Measurements from ENCODE around the gene TNIP2.
"Not testable (repeated sequence)": the region's sequence is repeated elsewhere in the genome, so short reads cannot be mapped to it uniquely, and the experiment has no call there.

DNA sequence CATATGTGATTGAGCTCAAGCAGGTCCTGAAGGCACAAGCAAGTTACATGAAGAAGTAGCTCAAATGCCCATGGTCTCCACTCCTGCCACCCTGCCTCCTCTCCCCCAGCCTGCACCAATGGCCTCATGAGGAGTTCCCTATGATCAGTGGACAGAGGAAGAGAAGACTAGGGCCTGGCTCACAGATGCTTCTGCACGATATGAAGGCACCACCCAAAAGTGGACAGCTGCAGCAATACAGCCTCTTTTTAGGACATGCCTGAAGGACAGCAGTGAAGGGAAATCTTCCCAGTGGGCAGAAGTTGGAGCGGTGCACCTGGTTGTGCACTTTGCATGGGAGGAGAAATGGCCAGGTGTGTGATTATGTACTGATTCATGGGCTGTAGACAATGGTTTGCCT lies 17.8 kb downstream of the TNIP2 start:
- TF ChIP-seq, protein P1, sequence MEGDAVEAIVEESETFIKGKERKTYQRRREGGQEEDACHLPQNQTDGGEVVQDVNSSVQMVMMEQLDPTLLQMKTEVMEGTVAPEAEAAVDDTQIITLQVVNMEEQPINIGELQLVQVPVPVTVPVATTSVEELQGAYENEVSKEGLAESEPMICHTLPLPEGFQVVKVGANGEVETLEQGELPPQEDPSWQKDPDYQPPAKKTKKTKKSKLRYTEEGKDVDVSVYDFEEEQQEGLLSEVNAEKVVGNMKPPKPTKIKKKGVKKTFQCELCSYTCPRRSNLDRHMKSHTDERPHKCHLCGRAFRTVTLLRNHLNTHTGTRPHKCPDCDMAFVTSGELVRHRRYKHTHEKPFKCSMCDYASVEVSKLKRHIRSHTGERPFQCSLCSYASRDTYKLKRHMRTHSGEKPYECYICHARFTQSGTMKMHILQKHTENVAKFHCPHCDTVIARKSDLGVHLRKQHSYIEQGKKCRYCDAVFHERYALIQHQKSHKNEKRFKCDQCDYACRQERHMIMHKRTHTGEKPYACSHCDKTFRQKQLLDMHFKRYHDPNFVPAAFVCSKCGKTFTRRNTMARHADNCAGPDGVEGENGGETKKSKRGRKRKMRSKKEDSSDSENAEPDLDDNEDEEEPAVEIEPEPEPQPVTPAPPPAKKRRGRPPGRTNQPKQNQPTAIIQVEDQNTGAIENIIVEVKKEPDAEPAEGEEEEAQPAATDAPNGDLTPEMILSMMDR (IDR thresholded peaks at IDR 0.05; ENCODE audit: extremely low read depth in 1 of 2, insufficient read depth in 1 of 2, low read depth in 1 of 2, low read length in 2 of 2) = not testable (repeated sequence)
- not testable (repeated sequence) for TF ChIP-seq EZH2 (IDR thresholded peaks at IDR 0.05; ENCODE audit: borderline replicate concordance, low read depth, low read length, severe bottlenecking); POLR2AphosphoS5 (IDR thresholded peaks at IDR 0.05; ENCODE audit: insufficient read depth, low read depth, low read length); FOS (IDR thresholded peaks at IDR 0.05; ENCODE audit: borderline replicate concordance, insufficient read depth, low read length); POLR2A (IDR thresholded peaks at IDR 0.05; ENCODE audit: low read depth, low read length); JUN (IDR thresholded peaks at IDR 0.05; ENCODE audit: borderline replicate concordance, insufficient read depth, insufficient read length, low read depth)
- TF ChIP-seq, protein P2, sequence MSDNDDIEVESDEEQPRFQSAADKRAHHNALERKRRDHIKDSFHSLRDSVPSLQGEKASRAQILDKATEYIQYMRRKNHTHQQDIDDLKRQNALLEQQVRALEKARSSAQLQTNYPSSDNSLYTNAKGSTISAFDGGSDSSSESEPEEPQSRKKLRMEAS (IDR thresholded peaks at IDR 0.05; ENCODE audit: insufficient read depth, insufficient read length) = not testable (repeated sequence)

All from endothelial cell of umbilical vein (primary cell).